ENCODE results near the gene PPP2R2B.
"Not testable (repeated sequence)": the region's sequence is repeated elsewhere in the genome, so short reads cannot be mapped to it uniquely, and the experiment has no call there.

The PPP2R2B gene

GRCh38 chr5:146620669-146621051 lies 257.9 kb downstream of the PPP2R2B start:
- TF ChIP-seq REST (IDR thresholded peaks at IDR 0.05; ENCODE audit: insufficient replicate concordance, low read depth) (no peak), POLR2AphosphoS5 (IDR thresholded peaks at IDR 0.05; ENCODE audit: low read depth) (no peak), GABPA (IDR thresholded peaks at IDR 0.05; ENCODE audit: low read depth) (no peak), SPI1 (IDR thresholded peaks at IDR 0.05; ENCODE audit: borderline replicate concordance, low read depth) (no peak)
- TF ChIP-seq, protein P1, sequence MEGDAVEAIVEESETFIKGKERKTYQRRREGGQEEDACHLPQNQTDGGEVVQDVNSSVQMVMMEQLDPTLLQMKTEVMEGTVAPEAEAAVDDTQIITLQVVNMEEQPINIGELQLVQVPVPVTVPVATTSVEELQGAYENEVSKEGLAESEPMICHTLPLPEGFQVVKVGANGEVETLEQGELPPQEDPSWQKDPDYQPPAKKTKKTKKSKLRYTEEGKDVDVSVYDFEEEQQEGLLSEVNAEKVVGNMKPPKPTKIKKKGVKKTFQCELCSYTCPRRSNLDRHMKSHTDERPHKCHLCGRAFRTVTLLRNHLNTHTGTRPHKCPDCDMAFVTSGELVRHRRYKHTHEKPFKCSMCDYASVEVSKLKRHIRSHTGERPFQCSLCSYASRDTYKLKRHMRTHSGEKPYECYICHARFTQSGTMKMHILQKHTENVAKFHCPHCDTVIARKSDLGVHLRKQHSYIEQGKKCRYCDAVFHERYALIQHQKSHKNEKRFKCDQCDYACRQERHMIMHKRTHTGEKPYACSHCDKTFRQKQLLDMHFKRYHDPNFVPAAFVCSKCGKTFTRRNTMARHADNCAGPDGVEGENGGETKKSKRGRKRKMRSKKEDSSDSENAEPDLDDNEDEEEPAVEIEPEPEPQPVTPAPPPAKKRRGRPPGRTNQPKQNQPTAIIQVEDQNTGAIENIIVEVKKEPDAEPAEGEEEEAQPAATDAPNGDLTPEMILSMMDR (IDR thresholded peaks at IDR 0.05; ENCODE audit: insufficient read depth, low read length) = no peak
- no peak for DNase-seq (ENCODE audit: low read depth in 1 of 2, low spot score in 1 of 2)

GRCh38 chr5:146620031-146620668 lies 258.4 kb downstream of the PPP2R2B start:
- Histone ChIP-seq H3K4me3 (replicated peaks; ENCODE audit: insufficient read depth, low read length) (no peak overlapping the region), H3K27me3 (ENCODE audit: insufficient read depth, poor library complexity, severe bottlenecking) (no peaks in the 10 kb centered on the region), H3K27ac (replicated peaks) (no peak overlapping the region)
- no peak for DNase-seq (ENCODE audit: low read depth in 1 of 2, low spot score in 1 of 2)
- TF ChIP-seq REST (IDR thresholded peaks at IDR 0.05; ENCODE audit: insufficient replicate concordance, low read depth) (no peak), SPI1 (IDR thresholded peaks at IDR 0.05; ENCODE audit: borderline replicate concordance, low read depth) (no peak), POLR2AphosphoS5 (IDR thresholded peaks at IDR 0.05; ENCODE audit: low read depth) (no peak), GABPA (IDR thresholded peaks at IDR 0.05; ENCODE audit: low read depth) (no peak)
- TF ChIP-seq, protein P1 (IDR thresholded peaks at IDR 0.05; ENCODE audit: insufficient read depth, low read length) = no peak

More at GRCh38 chr5:146620669-146621051, 257.9 kb downstream of the PPP2R2B start:
- Histone ChIP-seq H3K27ac (replicated peaks) (no peak overlapping the region), H3K27me3 (ENCODE audit: insufficient read depth, poor library complexity, severe bottlenecking) (no peaks in the 10 kb centered on the region), H3K4me3 (replicated peaks; ENCODE audit: insufficient read depth, low read length) (no peak overlapping the region)

GRCh38 chr5:146618434-146618833 lies 260.1 kb downstream of the PPP2R2B start:
- H3K27ac ChIP-seq (replicated peaks) = no peak overlapping the region
- no peak for TF ChIP-seq GABPA (IDR thresholded peaks at IDR 0.05; ENCODE audit: low read depth)
- no peak for TF ChIP-seq SPI1 (IDR thresholded peaks at IDR 0.05; ENCODE audit: borderline replicate concordance, low read depth)
- TF ChIP-seq, protein P1 (IDR thresholded peaks at IDR 0.05; ENCODE audit: insufficient read depth, low read length) = no peak
- no peak for TF ChIP-seq REST (IDR thresholded peaks at IDR 0.05; ENCODE audit: insufficient replicate concordance, low read depth)
- TF ChIP-seq POLR2AphosphoS5 (IDR thresholded peaks at IDR 0.05; ENCODE audit: low read depth) = no peak
- H3K4me3 ChIP-seq (replicated peaks; ENCODE audit: insufficient read depth, low read length) = no peak overlapping the region
- no peaks in the 10 kb centered on the region for H3K27me3 ChIP-seq (ENCODE audit: insufficient read depth, poor library complexity, severe bottlenecking)
- DNase-seq (ENCODE audit: low read depth in 1 of 2, low spot score in 1 of 2) = no peak

DNA sequence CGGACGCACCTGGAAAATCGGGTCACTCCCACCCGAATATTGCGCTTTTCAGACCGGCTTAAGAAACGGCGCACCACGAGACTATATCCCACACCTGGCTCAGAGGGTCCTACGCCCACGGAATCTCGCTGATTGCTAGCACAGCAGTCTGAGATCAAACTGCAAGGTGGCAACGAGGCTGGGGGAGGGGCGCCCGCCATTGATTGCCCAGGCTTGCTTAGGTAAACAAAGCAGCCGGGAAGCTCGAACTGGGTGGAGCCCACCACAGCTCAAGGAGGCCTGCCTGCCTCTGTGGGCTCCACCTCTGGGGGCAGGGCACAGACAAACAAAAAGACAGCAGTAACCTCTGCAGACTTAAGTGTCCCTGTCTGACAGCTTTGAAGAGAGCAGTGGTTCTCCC lies 268.8 kb downstream of the PPP2R2B start:
- H3K27ac ChIP-seq (replicated peaks); H3K27me3 ChIP-seq (ENCODE audit: insufficient read depth, poor library complexity, severe bottlenecking); H3K4me3 ChIP-seq (replicated peaks; ENCODE audit: insufficient read depth, low read length); DNase-seq (ENCODE audit: low read depth in 1 of 2, low spot score in 1 of 2): not testable (repeated sequence)
